HepG2 (cell line): ENCODE data around the gene SH2B2. TPM values are rescaled to one million over a fixed set of nuclear protein-coding genes. Genes with fewer than 3 reads are reported as not detected.
A peak's percentile ranks its signal among the peaks of the same experiment; 100 is the strongest.

Experiments used
- ARNT ChIP-seq: fragments of 450-650 bp; IDR thresholded peaks from 2 replicates; pipeline ENCODE4 v1.6.1; 2017
- FOXA1 ChIP-seq, 2 experiments: fragments of 450-650 bp in 1 of 2; sonication (generic) in 1 of 2; formaldehyde crosslinking in 1 of 2; IDR thresholded peaks; 2 replicates each; pipeline versions ENCODE4 v1.4.0 to v1.6.1; 2016 to 2020; ENCODE audit warnings: missing genetic modification reagents in 1 of 2
- JARID2 ChIP-seq: sonication (generic); formaldehyde crosslinking; IDR thresholded peaks from 2 replicates; pipeline ENCODE4 v1.8.1; 2023; ENCODE audit warnings: missing genetic modification reagents, inconsistent platforms; ENCODE audit not compliant: insufficient replicate concordance
- MEIS1 ChIP-seq: sonication (generic); formaldehyde crosslinking; IDR thresholded peaks from 2 replicates; pipeline ENCODE4 v1.9.0; 2021; ENCODE audit warnings: mild to moderate bottlenecking, missing genetic modification reagents, moderate library complexity, borderline replicate concordance
- MXD4 ChIP-seq: IDR thresholded peaks from 2 replicates; pipeline ENCODE4 v1.6.1; 2016; ENCODE audit warnings: mild to moderate bottlenecking, missing biosample characterization, missing genetic modification reagents
- MZF1 ChIP-seq: sonication (generic); formaldehyde crosslinking; IDR thresholded peaks from 2 replicates; pipeline ENCODE4 v1.8.1; 2023; ENCODE audit warnings: mild to moderate bottlenecking, missing genetic modification reagents, borderline replicate concordance
- NCOR1 ChIP-seq: fragments of 200-600 bp; sonication (generic); IDR thresholded peaks from 2 replicates; pipeline ENCODE4 v1.7.0; 2017; ENCODE audit warnings: antibody characterized with exemption, low read length, borderline replicate concordance
- NR2C2 ChIP-seq: sonication (generic); formaldehyde crosslinking; IDR thresholded peaks from 2 replicates; pipeline ENCODE4 v1.4.0; 2020; ENCODE audit warnings: missing genetic modification reagents, mild to moderate bottlenecking, moderate library complexity, borderline replicate concordance
- PTBP1 ChIP-seq: fragments of 200-400 bp; formaldehyde crosslinking; IDR thresholded peaks from 2 replicates; pipeline ENCODE4 v1.6.1; 2018; ENCODE audit warnings: low read length, low read depth; ENCODE audit not compliant: poor library complexity, severe bottlenecking
- YEATS4 ChIP-seq: sonication (generic); formaldehyde crosslinking; IDR thresholded peaks from 2 replicates; pipeline ENCODE4 v1.4.0; 2020; ENCODE audit warnings: missing genetic modification reagents, borderline replicate concordance
- ZBTB21 ChIP-seq: sonication (generic); formaldehyde crosslinking; IDR thresholded peaks from 2 replicates; pipeline ENCODE4 v1.4.0; 2020; ENCODE audit warnings: missing genetic modification reagents
- ZFY ChIP-seq: sonication (generic); formaldehyde crosslinking; IDR thresholded peaks from 2 replicates; pipeline ENCODE4 v1.4.0; 2020; ENCODE audit warnings: missing genetic modification reagents
- ZMYM3 ChIP-seq: sonication (generic); formaldehyde crosslinking; IDR thresholded peaks from 2 replicates; pipeline ENCODE4 v1.5.1; 2020; ENCODE audit warnings: mild to moderate bottlenecking, missing genetic modification reagents
- ZMYM4 ChIP-seq: sonication (generic); formaldehyde crosslinking; IDR thresholded peaks from 2 replicates; pipeline ENCODE4 v1.8.1; 2023; ENCODE audit warnings: mild to moderate bottlenecking, missing genetic modification reagents
- ZNF30 ChIP-seq: sonication (generic); formaldehyde crosslinking; IDR thresholded peaks from 2 replicates; pipeline ENCODE4 v1.5.0; 2020; ENCODE audit warnings: mild to moderate bottlenecking, missing genetic modification reagents
- ZNF430 ChIP-seq: sonication (generic); formaldehyde crosslinking; IDR thresholded peaks from 2 replicates; pipeline ENCODE4 v1.9.0; 2021; ENCODE audit warnings: mild to moderate bottlenecking, missing genetic modification reagents
- ZNF431 ChIP-seq: sonication (generic); formaldehyde crosslinking; IDR thresholded peaks from 2 replicates; pipeline ENCODE4 v1.9.0; 2022; ENCODE audit warnings: missing genetic modification reagents, low read depth, mild to moderate bottlenecking, borderline replicate concordance
- ZNF547 ChIP-seq: sonication (generic); formaldehyde crosslinking; IDR thresholded peaks from 2 replicates; pipeline ENCODE4 v1.5.1; 2020; ENCODE audit warnings: mild to moderate bottlenecking, missing genetic modification reagents
- ZNF709 ChIP-seq: sonication (generic); formaldehyde crosslinking; IDR thresholded peaks from 2 replicates; pipeline ENCODE4 v1.5.0; 2020; ENCODE audit warnings: mild to moderate bottlenecking, missing genetic modification reagents
- ZNF766 ChIP-seq: sonication (generic); formaldehyde crosslinking; IDR thresholded peaks from 2 replicates; pipeline ENCODE4 v1.5.0; 2020; ENCODE audit warnings: missing genetic modification reagents, borderline replicate concordance
- polyA plus RNA-seq, 8 experiments: library from polyadenylated mRNA; depleted of rRNA in 3 of 8; stranded (reverse) in 7 of 8; unstranded in 1 of 8; fragments of >200 nt; fragmentation: Illumina TruSeq in 4 of 8; extraction: Trizol in 4 of 8; gene quantifications; 2 replicates each; pipeline versions ENCODE4 v1.2.1 to v1.2.3, GENCODE V29; 2011 to 2016; ENCODE audit warnings: low read depth in 4 of 8, missing spikeins in 1 of 8, mixed read lengths in 1 of 8; ENCODE audit not compliant: insufficient read depth in 1 of 8
- total RNA-seq, 5 experiments: library from RNA; depleted of rRNA; stranded (reverse); fragments of >200 nt; fragmentation: Illumina TruSeq; extraction: Trizol; gene quantifications; 2 replicates each; pipeline ENCODE4 v1.2.3, GENCODE V29; 2016; ENCODE audit warnings: low read depth in 1 of 5
- TF ChIP-seq, protein P1 (sequence below): sonication (generic); formaldehyde crosslinking; IDR thresholded peaks from 2 replicates; pipeline ENCODE4 v1.4.0; 2020; ENCODE audit warnings: missing genetic modification reagents
- TF ChIP-seq, protein P2 (sequence below): sonication (generic); formaldehyde crosslinking; IDR thresholded peaks from 2 replicates; pipeline ENCODE4 v1.5.0; 2020; ENCODE audit warnings: missing genetic modification reagents
- TF ChIP-seq, protein P3 (sequence below): sonication (generic); formaldehyde crosslinking; IDR thresholded peaks from 2 replicates; pipeline ENCODE4 v1.8.1; 2023; ENCODE audit warnings: mild to moderate bottlenecking, missing genetic modification reagents
- TF ChIP-seq, protein P4 (sequence below): sonication (generic); formaldehyde crosslinking; IDR thresholded peaks from 2 replicates; pipeline ENCODE4 v1.4.0; 2020; ENCODE audit warnings: mild to moderate bottlenecking, low read depth, missing genetic modification reagents
- TF ChIP-seq, protein P5 (sequence below): sonication (generic); IDR thresholded peaks from 2 replicates; pipeline ENCODE4 v1.6.1; 2016; ENCODE audit warnings: low read depth, borderline replicate concordance

SH2B2 gene
- total and polyA plus RNA-seq, 2 of the 13 experiments (the other 11 are each of a cell fraction or from before 2014, with no cell fraction given): 0.46 to 1.3 TPM

DNA sequence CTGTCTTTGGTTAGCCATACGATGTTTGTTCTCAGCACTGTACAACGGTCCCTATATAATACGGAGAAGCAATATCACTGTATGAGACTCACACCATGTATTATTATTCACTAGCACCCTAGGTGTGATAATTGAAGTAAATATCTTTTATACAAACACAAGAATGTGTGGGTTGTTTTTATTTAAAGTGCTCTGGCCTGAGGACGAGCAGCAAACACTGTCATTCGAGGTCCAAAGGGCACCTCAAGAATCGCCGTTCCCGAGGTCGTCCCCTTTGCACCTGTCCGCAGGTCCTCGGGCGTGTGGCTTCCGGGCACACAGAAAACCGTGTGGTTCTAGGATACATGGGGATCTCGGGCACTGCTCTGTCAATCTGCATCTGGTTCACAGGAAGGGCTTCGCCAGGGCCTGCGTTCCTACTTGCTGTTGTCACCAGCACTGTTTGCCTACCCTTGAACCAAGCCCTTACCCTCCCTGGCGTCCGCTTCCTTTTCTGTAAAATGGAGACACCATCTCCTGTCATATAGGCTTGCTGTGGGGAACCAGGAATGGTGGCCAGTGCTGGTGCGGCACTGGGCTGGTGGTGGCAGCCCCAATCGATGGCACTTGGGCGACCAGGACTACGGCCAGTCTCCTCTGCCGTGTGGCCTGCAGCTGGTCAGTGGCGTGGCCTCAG lies 28.5 kb upstream of the SH2B2 start (continued):
- TF ChIP-seq NR2C2 (CRISPR knock-in tag): peak; percentile 99
- TF ChIP-seq ZNF30: peak; percentile 43; the same call in 1 of the 2 replicates
- TF ChIP-seq MZF1 (CRISPR knock-in tag): no peak
- TF ChIP-seq PTBP1: no peak
- peak; percentile 92 for TF ChIP-seq ZMYM4 (CRISPR knock-in tag)
- TF ChIP-seq, protein P1, sequence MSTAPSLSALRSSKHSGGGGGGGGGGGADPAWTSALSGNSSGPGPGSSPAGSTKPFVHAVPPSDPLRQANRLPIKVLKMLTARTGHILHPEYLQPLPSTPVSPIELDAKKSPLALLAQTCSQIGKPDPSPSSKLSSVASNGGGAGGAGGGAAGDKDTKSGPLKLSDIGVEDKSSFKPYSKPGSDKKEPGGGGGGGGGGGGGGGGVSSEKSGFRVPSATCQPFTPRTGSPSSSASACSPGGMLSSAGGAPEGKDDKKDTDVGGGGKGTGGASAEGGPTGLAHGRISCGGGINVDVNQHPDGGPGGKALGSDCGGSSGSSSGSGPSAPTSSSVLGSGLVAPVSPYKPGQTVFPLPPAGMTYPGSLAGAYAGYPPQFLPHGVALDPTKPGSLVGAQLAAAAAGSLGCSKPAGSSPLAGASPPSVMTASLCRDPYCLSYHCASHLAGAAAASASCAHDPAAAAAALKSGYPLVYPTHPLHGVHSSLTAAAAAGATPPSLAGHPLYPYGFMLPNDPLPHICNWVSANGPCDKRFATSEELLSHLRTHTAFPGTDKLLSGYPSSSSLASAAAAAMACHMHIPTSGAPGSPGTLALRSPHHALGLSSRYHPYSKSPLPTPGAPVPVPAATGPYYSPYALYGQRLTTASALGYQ: peak; percentile 89
- peak; percentile 57 for TF ChIP-seq JARID2
- 0 out of 2 replicates have a peak, but pooled peaks have one; percentile 65 for TF ChIP-seq ZNF547
- TF ChIP-seq, protein P2, sequence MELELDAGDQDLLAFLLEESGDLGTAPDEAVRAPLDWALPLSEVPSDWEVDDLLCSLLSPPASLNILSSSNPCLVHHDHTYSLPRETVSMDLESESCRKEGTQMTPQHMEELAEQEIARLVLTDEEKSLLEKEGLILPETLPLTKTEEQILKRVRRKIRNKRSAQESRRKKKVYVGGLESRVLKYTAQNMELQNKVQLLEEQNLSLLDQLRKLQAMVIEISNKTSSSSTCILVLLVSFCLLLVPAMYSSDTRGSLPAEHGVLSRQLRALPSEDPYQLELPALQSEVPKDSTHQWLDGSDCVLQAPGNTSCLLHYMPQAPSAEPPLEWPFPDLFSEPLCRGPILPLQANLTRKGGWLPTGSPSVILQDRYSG: peak; percentile 88; the same call in 1 of the 2 replicates
- peak; percentile 66; the same call in 1 of the 2 replicates for TF ChIP-seq MXD4 (CRISPR knock-in tag)
- TF ChIP-seq ZMYM3: peak; percentile 77
- TF ChIP-seq ZNF430: peak; percentile 91; the same call in 1 of the 2 replicates
- TF ChIP-seq MEIS1 (CRISPR knock-in tag): peak; percentile 86; the same call in 1 of the 2 replicates
- TF ChIP-seq, protein P3, sequence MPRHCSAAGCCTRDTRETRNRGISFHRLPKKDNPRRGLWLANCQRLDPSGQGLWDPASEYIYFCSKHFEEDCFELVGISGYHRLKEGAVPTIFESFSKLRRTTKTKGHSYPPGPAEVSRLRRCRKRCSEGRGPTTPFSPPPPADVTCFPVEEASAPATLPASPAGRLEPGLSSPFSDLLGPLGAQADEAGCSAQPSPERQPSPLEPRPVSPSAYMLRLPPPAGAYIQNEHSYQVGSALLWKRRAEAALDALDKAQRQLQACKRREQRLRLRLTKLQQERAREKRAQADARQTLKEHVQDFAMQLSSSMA (CRISPR knock-in tag): 0 out of 2 replicates have a peak, but pooled peaks have one; percentile 58
- peak; percentile 92 for TF ChIP-seq NCOR1
- TF ChIP-seq YEATS4 (CRISPR knock-in tag): peak; percentile 71; the same call in 1 of the 2 replicates
- TF ChIP-seq, protein P4, sequence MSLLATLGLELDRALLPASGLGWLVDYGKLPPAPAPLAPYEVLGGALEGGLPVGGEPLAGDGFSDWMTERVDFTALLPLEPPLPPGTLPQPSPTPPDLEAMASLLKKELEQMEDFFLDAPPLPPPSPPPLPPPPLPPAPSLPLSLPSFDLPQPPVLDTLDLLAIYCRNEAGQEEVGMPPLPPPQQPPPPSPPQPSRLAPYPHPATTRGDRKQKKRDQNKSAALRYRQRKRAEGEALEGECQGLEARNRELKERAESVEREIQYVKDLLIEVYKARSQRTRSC (CRISPR knock-in tag): no peak
- peak; percentile 92; the same call in 1 of the 2 replicates for TF ChIP-seq ZNF431 (CRISPR knock-in tag)
- TF ChIP-seq ZNF766 (CRISPR knock-in tag): peak; percentile 97; the same call in 1 of the 2 replicates
- TF ChIP-seq ZNF709 (CRISPR knock-in tag): peak; percentile 53; the same call in 1 of the 2 replicates
- no peak for TF ChIP-seq ARNT
- TF ChIP-seq ZFY (CRISPR knock-in tag): peak; percentile 80
- TF ChIP-seq ZBTB21 (CRISPR knock-in tag): no peak
- TF ChIP-seq FOXA1 (IDR thresholded peaks at IDR 0.05): no peak
- TF ChIP-seq FOXA1 (CRISPR knock-in tag; IDR thresholded peaks at IDR 0.05): peak; percentile 63
- TF ChIP-seq, protein P5, sequence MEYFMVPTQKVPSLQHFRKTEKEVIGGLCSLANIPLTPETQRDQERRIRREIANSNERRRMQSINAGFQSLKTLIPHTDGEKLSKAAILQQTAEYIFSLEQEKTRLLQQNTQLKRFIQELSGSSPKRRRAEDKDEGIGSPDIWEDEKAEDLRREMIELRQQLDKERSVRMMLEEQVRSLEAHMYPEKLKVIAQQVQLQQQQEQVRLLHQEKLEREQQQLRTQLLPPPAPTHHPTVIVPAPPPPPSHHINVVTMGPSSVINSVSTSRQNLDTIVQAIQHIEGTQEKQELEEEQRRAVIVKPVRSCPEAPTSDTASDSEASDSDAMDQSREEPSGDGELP: peak; percentile 63; the same call in 1 of the 2 replicates
